GM18508 (cell line): ENCODE results near the gene PMF1.

Experiments
- ATAC-seq: cut with Tn5 transposase; IDR thresholded peaks from one replicate; pipeline ENCODE4 v1.9.1; 2021; ENCODE audit warnings: moderate number of reproducible peaks; ENCODE audit not compliant: insufficient read depth, unreplicated experiment

The PMF1 gene

DNA sequence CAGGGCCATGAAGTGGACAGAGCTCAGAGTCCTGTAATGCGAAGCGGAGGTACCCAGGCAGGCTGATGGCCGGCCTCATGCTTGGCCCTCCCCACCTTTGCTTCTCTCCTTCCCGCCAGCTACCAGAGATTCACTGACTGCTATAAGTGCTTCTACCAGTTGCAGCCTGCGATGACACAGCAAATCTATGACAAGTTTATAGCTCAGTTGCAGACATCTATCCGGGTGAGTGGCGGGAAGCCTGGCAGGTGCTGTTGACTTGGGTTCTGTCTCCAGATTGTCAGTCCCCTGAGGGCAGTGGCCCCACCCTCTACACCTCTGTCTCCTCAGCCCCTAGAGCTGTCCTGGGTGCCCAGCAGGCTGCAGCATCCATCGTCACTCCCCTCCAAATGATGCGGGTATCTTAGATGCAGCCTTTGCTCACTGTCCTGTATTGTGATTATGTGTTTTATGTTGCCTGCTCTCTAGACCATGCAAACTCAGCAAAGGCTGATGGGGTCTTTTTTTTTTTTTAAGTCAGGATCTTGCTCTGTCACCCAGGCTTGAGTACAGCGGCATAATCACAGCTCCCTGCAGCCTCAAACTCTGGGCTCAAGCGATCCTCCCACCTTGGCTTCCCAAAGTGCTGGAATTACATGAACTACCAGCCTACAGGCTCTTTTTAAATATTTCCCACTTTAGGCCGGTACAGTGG, 19.5 kb downstream of the PMF1 start:
- ATAC-seq, result no peak

- no peak for ATAC-seq
These were observed 20.8 kb downstream of the PMF1 start for GRCh38 chr1:156233426-156234127.

DNA sequence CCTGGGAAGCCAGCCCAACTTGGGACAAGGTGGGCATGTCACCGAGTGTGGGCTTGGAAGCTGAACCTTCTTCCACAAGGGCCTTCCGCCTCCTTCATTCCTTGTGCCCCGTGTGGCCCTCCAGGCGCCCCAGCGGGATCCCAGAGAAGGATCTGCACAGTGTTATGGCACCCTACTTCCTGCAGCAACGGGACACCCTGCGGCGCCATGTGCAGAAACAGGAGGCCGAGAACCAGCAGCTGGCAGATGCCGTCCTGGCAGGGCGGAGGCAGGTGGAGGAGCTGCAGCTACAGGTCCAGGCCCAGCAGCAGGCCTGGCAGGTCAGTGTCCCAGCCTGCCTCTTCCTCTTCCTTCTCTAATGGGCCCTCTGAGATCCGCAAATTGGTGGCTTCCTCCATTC, 23.4 kb downstream of the PMF1 start:
- no peak for ATAC-seq

DNA sequence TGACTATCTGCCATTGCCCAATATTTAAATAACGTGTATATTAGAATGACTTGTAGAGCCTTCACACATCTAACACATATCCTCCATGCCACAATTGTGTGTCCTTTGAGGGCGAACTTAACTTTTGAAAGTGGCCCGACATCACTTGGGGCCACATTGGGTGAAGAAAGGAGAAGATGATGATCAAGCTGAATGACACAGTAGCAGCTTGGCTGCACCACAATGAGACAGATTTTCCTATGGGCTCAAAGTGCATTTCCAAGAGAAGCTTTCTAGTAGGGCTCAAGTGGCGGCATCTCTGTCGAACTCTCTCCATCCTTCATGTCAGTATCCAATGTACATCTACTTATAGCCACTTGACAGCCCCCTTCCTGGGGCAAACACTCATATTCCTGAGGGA, 25.4 kb downstream of the PMF1 start:
- no peak for ATAC-seq

DNA sequence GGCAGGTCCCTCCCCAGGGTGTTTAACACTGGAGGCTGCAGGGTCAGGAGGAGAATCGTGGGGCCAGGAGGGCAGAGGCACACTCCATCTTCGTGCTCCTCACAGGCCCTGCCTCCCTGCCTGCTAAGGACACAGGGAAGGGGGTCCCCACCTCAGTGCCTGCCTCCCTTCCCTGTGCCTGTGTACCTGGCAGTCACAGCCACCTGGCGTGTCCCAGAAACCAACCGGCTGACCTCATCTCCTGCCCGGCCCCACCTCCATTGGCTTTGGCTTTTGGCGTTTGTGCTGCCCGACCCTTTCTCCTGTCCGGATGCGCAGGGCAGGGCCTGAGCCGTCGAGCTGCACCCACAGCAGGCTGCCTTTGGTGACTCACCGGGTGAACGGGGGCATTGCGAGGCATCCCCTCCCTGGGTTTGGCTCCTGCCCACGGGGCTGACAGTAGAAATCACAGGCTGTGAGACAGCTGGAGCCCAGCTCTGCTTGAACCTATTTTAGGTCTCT, 28.6 kb downstream of the PMF1 start:
- no peak for ATAC-seq

DNA sequence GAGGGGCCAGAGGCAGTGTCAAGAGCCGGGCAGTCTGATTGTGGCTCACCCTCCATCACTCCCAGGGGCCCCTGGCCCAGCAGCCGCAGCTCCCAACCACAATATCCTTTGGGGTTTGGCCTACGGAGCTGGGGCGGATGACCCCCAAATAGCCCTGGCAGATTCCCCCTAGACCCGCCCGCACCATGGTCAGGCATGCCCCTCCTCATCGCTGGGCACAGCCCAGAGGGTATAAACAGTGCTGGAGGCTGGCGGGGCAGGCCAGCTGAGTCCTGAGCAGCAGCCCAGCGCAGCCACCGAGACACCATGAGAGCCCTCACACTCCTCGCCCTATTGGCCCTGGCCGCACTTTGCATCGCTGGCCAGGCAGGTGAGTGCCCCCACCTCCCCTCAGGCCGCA, 29.1 kb downstream of the PMF1 start, which contains the start of gene BGLAP:
Gene BGLAP (plus strand): TSS at position 259 of the 400 bp plus-strand sequence. CDS start 48 bp downstream, at position 307.
- no peak for ATAC-seq

DNA sequence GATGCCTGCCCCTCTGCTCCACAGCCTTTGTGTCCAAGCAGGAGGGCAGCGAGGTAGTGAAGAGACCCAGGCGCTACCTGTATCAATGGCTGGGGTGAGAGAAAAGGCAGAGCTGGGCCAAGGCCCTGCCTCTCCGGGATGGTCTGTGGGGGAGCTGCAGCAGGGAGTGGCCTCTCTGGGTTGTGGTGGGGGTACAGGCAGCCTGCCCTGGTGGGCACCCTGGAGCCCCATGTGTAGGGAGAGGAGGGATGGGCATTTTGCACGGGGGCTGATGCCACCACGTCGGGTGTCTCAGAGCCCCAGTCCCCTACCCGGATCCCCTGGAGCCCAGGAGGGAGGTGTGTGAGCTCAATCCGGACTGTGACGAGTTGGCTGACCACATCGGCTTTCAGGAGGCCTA, 29.9 kb downstream of the PMF1 start:
- ATAC-seq, result no peak

DNA sequence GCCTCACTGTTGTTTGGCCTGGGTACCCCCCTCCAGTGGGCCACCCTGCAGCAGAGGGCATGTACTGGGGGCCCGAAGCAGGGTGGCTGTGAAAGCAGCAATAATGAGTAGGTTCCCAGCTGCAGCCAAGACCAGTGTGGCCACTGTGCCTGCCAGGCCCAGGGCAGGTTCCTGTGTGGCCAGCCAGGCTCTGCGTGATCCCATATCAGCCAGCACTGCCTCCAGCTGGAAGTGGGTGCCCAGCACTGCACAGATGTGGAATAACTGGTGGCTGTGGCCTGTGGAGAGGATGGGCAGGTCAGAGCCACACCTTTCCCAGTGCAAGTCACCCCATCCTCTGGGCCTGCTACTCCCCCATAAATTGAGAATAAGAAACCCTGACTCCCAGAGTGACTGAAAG, 31.3 kb downstream of the PMF1 start:
- ATAC-seq, result no peak

DNA sequence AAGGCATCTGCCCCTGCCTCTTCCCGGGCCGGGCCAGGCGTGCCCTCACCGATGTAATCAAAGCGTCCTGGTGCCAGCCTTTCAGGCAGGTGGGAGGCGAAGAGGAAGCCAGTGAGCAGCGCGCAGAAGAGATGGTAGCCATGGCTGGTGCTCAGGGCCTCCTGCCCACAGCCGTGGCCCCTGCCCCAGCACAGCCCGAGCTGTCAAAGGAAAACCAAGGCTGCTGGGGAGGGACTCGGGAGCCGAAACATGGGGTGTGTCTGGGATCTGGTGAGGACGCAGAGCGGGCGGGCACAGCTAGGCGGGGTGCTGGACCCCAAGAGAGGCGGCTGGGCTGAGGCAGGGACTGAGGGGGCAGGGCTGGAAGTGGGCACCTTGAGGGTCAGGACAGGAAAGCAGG, 31.9 kb downstream of the PMF1 start:
- no peak for ATAC-seq

DNA sequence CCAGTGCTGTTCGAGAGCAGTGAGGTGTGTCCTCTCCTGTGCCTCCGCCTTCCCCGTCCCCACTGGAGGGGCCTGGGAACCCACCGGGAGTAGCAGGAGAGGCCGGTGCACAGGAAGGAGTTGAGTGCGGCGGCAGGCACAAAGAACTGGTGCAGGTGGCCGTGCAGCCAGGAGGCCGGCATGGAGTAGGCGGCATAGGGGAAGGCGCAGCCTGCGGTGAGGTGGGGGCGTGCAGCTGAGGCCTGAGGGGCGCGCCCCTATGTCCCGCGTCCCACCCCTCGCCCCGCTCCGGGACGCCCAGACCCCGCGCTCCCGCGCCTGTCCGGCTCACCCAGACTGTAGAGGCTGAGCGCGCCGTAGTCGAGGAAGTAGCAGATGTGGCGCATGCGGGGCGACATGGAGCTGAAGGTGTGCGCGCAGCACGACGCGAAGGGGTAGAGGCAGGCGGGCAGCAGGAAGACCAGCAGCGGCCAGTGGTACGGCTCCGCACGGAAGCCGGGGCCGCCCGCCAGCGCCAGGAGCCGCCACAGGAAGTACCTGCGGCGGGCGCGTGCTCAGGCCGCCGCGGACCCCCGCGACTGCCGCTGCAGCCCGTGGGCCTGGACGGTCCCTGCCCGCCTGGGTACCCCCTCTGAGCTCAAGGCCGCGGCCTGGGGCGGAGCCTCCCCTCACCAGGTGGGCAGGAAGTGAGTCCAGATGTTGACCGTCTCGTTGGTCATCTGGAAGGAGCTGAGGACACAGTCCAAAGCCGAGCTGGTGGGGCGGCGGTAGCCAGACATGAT, 32.8 kb downstream of the PMF1 start:
- no peak for ATAC-seq

DNA sequence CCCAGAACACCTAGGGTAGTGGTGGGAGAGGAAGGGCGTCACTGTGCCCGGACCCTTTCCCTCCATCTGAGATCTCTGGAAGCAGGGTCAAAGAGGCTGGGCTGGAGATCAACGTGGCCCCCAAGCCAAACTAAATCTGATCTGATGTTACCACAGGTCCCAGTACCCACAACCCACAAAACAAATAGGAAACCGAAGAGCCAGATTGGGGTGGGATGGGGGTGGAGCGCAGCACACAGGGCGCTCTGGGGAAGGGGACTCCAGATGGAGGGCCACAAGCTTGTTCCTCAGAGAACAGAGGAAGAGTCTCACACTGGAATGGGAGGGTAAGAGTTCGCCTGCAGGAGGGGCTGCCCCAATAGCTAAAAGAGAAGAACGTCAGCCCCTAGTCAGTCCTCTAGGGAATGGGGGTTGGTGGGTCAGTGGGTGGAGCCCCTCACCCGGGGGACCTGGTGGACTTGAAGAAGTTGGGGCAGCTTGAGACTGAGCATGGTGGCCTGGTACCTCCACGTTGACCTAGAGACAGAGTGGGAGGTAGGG, 33.5 kb downstream of the PMF1 start:
- ATAC-seq, result no peak

GRCh38 chr1:156246781-156247459, 34.1 kb downstream of the PMF1 start:
- ATAC-seq, result no peak

- ATAC-seq, result no peak
These were observed 34.9 kb downstream of the PMF1 start, which contains the start of gene PAQR6 for GRCh38 chr1:156247460-156248322. Gene PAQR6, minus strand, starts transcription at chr1:156248056. Its CDS starts 1,325 bp downstream, at chr1:156246731.

GRCh38 chr1:156248323-156248683, 35.5 kb downstream of the PMF1 start:
- no peak for ATAC-seq

- ATAC-seq, result no peak
These were observed 36.8 kb downstream of the PMF1 start for GRCh38 chr1:156249593-156249992.

- no peak for ATAC-seq
These were observed 38.7 kb downstream of the PMF1 start for GRCh38 chr1:156251527-156251926.

DNA sequence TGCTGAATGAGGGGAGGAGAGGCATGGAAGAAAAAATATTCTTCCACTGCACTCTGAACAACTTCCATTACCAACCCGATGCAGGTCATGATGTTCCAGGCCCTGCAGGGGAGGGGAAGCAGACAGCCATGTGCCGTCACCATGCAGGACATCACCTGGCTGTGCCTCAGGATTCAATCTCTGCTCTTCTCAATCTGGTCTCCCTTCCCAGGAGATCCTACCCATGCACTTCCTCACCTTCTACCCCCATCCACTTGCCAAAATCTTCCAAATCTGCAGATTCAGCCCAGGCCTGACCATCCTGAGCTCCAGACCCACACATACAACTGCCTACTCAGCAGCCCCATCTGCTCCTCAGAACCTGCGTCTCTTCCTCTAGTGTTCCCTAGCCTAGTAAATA, 40.8 kb downstream of the PMF1 start:
- ATAC-seq, result no peak

- ATAC-seq, result no peak
These were observed 44.9 kb downstream of the PMF1 start for GRCh38 chr1:156257711-156258110.

GRCh38 chr1:156258859-156259258, 46.1 kb downstream of the PMF1 start:
- ATAC-seq, result no peak
